Thymus (tissue), 11 donors: ENCODE results near the gene SLC34A3. TPM values are rescaled to one million over a fixed set of nuclear protein-coding genes. Genes with fewer than 3 reads are reported as not detected.

Experiments used
- DNase-seq, 9 donors: peaks; one replicate each; pipeline ENCODE4 v3.0.0-alpha.2; 2013; ENCODE audit warnings: low spot score in 9 of 9, low read depth in 6 of 9, missing footprints in 1 of 9
- H3K27ac ChIP-seq, 2 donors: one replicate each; pipeline ENCODE4 v1.5.1; 2013; ENCODE audit warnings: control low read depth in 1 of 2, low read depth in 1 of 2, low read length in 1 of 2, mild to moderate bottlenecking in 1 of 2, moderate library complexity in 1 of 2
- H3K27me3 ChIP-seq, 2 donors: one replicate each; pipeline ENCODE4 v1.5.1; 2013; ENCODE audit warnings: low read length in 1 of 2; ENCODE audit not compliant: control insufficient read depth in 2 of 2, insufficient read depth in 1 of 2
- H3K36me3 ChIP-seq, 2 donors: one replicate each; pipeline ENCODE4 v1.5.1; 2013; ENCODE audit warnings: low read length in 1 of 2, mild to moderate bottlenecking in 1 of 2, moderate library complexity in 1 of 2; ENCODE audit not compliant: control insufficient read depth in 2 of 2, insufficient read depth in 2 of 2
- H3K4me1 ChIP-seq, 2 donors: one replicate each; pipeline ENCODE4 v1.5.1; 2013; ENCODE audit warnings: low read length in 2 of 2; ENCODE audit not compliant: control insufficient read depth in 2 of 2, insufficient read depth in 2 of 2
- H3K4me3 ChIP-seq, 2 donors: one replicate each; pipeline ENCODE4 v1.5.1; 2013; ENCODE audit warnings: low read length in 2 of 2, control low read depth in 1 of 2, mild to moderate bottlenecking in 1 of 2
- H3K9me3 ChIP-seq, 2 donors: one replicate each; pipeline ENCODE4 v1.5.1; 2013; ENCODE audit warnings: low read length in 1 of 2, mild to moderate bottlenecking in 1 of 2; ENCODE audit not compliant: control insufficient read depth in 2 of 2, insufficient read depth in 1 of 2
- WGBS: extraction: QIAGEN DNeasy Blood & Tissue Kit; methylation state at CpG from one replicate; pipeline ENCODE4 v1.1.7; 2013; 5-methylcytosine and 5-hydroxymethylcytosine counted together
- polyA plus RNA-seq: library from polyadenylated mRNA; stranded (reverse); fragments of 200-250 nt; gene quantifications from one replicate; pipeline ENCODE4 v1.2.3, GENCODE V29; 2013
- total RNA-seq: library from RNA; stranded (reverse); fragments of 120-200 nt; gene quantifications from one replicate; pipeline ENCODE4 v1.2.4, GENCODE V29; 2013
- donor health status: healthy.

Gene SLC34A3
- total and polyA plus RNA-seq, 2 donors = 0.14 TPM; not detected in 1

GRCh38 chr9:137226338-137227053 lies 4.2 kb upstream of the SLC34A3 start:
- H3K27ac ChIP-seq = no peak overlapping the region
- WGBS = 82% methylated on average over 18 of the region's 18 CpGs
- H3K4me3 ChIP-seq = no peak overlapping the region
- peaks cover 17 to 20% of the 10 kb centered on the region in 2 donors for H3K4me1 ChIP-seq
- no peaks in the 10 kb centered on the region for H3K36me3 ChIP-seq
- no peaks in the 10 kb centered on the region for H3K9me3 ChIP-seq
- no peak for DNase-seq
- peaks cover 20 to 69% of the 10 kb centered on the region in 2 donors for H3K27me3 ChIP-seq

GRCh38 chr9:137227054-137227852 lies 3.4 kb upstream of the SLC34A3 start, which contains the start of gene RNF224:
TSS of gene RNF224 (plus strand) at chr9:137227502. CDS start at chr9:137228336, 834 bp downstream.
- Histone ChIP-seq H3K9me3 (no peaks in the 10 kb centered on the region), H3K27ac (no peak within 1 kb of the TSS), H3K27me3 (peaks cover 12 to 72% of the 10 kb centered on the region in 2 donors), H3K4me3 (no peak within 1 kb of the TSS), H3K36me3 (no peaks in the 10 kb centered on the region), H3K4me1 (peaks cover 10 to 20% of the 10 kb centered on the region in 2 donors)
- peak in 8 of 9 donors; percentile 46 to 86 (median 74) for DNase-seq
- WGBS = 49% methylated on average over 25 of the region's 25 CpGs

- no peak for DNase-seq
- WGBS = 55% methylated on average over 18 of the region's 18 CpGs
- H3K27me3 ChIP-seq = peaks cover 6 to 72% of the 10 kb centered on the region in 2 donors
- H3K36me3 ChIP-seq = no peaks in the 10 kb centered on the region
- no peaks in the 10 kb centered on the region for H3K9me3 ChIP-seq
- peaks cover 4 to 15% of the 10 kb centered on the region in 2 donors for H3K4me1 ChIP-seq
- no peak overlapping the region for H3K4me3 ChIP-seq
- H3K27ac ChIP-seq = no peak overlapping the region
These were observed 2.7 kb upstream of the SLC34A3 start for GRCh38 chr9:137227853-137228505.

GRCh38 chr9:137228506-137228967 lies 2.2 kb upstream of the SLC34A3 start:
- H3K4me3 ChIP-seq = no peak overlapping the region
- peaks cover 6 to 76% of the 10 kb centered on the region in 2 donors for H3K27me3 ChIP-seq
- no peaks in the 10 kb centered on the region for H3K36me3 ChIP-seq
- DNase-seq = no peak
- H3K9me3 ChIP-seq = no peaks in the 10 kb centered on the region
- WGBS = 80% methylated on average over 29 of the region's 29 CpGs
- no peak overlapping the region for H3K27ac ChIP-seq
- H3K4me1 ChIP-seq = peaks cover 4 to 13% of the 10 kb centered on the region in 2 donors

- no peak for DNase-seq
- 85% methylated on average over 27 of the region's 27 CpGs for WGBS
- Histone ChIP-seq H3K9me3 (no peaks in the 10 kb centered on the region), H3K27me3 (peaks cover 6 to 79% of the 10 kb centered on the region in 2 donors), H3K36me3 (no peaks in the 10 kb centered on the region), H3K4me3 (no peak overlapping the region), H3K27ac (no peak overlapping the region), H3K4me1 (peaks cover under 1 to 6% of the 10 kb centered on the region in 2 donors)
These were observed 1.5 kb upstream of the SLC34A3 start for GRCh38 chr9:137228968-137229896.

- DNase-seq = no peak
- no peak overlapping the region for H3K27ac ChIP-seq
- H3K4me3 ChIP-seq = no peak overlapping the region
- H3K27me3 ChIP-seq = peaks cover 6 to 87% of the 10 kb centered on the region in 2 donors
- H3K36me3 ChIP-seq = no peaks in the 10 kb centered on the region
- H3K9me3 ChIP-seq = no peaks in the 10 kb centered on the region
- peaks cover 0 to 6% of the 10 kb centered on the region in 2 donors for H3K4me1 ChIP-seq
- 75% methylated on average over 31 of the region's 31 CpGs for WGBS
These were observed 597 bp upstream of the SLC34A3 start for GRCh38 chr9:137229903-137230704.

- H3K27me3 ChIP-seq = peaks cover 6 to 85% of the 10 kb centered on the region in 2 donors
- 95% methylated on average over 23 of the region's 23 CpGs for whole genome bisulfite sequencing
- DNase-seq = no peak
These were observed 805 bp downstream of the SLC34A3 start for GRCh38 chr9:137231372-137232039.

More at GRCh38 chr9:137231372-137232039, 805 bp downstream of the SLC34A3 start:
- no peak overlapping the region for H3K27ac ChIP-seq
- H3K4me3 ChIP-seq = no peak overlapping the region
- H3K4me1 ChIP-seq = peaks cover 6 to 13% of the 10 kb centered on the region in 2 donors
- no peaks in the 10 kb centered on the region for H3K36me3 ChIP-seq
- H3K9me3 ChIP-seq = no peaks in the 10 kb centered on the region
